Esophagus muscularis mucosa (tissue), 4 donors: ENCODE measurements around the gene ADGRV1. TPM values are rescaled to one million over a fixed set of nuclear protein-coding genes. Genes with fewer than 3 reads are reported as not detected.

Experiments
- DNase-seq: peaks from one replicate; pipeline ENCODE4 v3.0.0-alpha.2; 2017; ENCODE audit errors: extremely low spot score
- H3K27ac ChIP-seq, 4 donors: fragments of 200-600 bp; sonication (generic); replicated peaks in 1 of 4; 1 replicate in 3 of 4; 2 replicates in 1 of 4; pipeline ENCODE4 v1.5.1; 2016 to 2019; ENCODE audit warnings: mild to moderate bottlenecking in 1 of 4
- H3K27me3 ChIP-seq, 4 donors: fragments of 200-600 bp; sonication (generic); one replicate each; pipeline versions ENCODE4 v1.5.1 to v1.6.0; 2016 to 2019
- H3K36me3 ChIP-seq, 4 donors: fragments of 200-600 bp; sonication (generic); one replicate each; pipeline ENCODE4 v1.5.1; 2016 to 2019
- H3K4me1 ChIP-seq, 4 donors: fragments of 200-600 bp; sonication (generic); one replicate each; pipeline ENCODE4 v1.5.1; 2016 to 2019
- H3K4me3 ChIP-seq, 4 donors: fragments of 200-600 bp; sonication (generic); 1 replicate in 2 of 4; 2 replicates in 2 of 4; pipeline ENCODE4 v1.5.1; 2016 to 2019; ENCODE audit warnings: mild to moderate bottlenecking in 4 of 4, moderate library complexity in 1 of 4
- H3K9me3 ChIP-seq, 4 donors: fragments of 200-600 bp; sonication (generic); 1 replicate in 3 of 4; 2 replicates in 1 of 4; pipeline ENCODE4 v1.5.1; 2016 to 2019
- CTCF ChIP-seq, 3 experiments: fragments of 200-600 bp in 2 of 3; fragments of 450-650 bp in 1 of 3; sonication (generic) in 2 of 3; IDR thresholded peaks; one replicate each; pipeline ENCODE4 v1.5.1; 2017 to 2019; ENCODE audit warnings: antibody characterized with exemption in 3 of 3, mild to moderate bottlenecking in 2 of 3, moderate library complexity in 1 of 3
- EP300 ChIP-seq: sonication (generic); formaldehyde crosslinking; IDR thresholded peaks from one replicate; pipeline ENCODE4 v1.6.1; 2017; ENCODE audit warnings: antibody characterized with exemption
- POLR2A ChIP-seq: fragments of 450-650 bp; IDR thresholded peaks from one replicate; pipeline ENCODE4 v1.6.1; 2017; ENCODE audit warnings: antibody characterized with exemption, moderate library complexity, mild to moderate bottlenecking, low read depth
- POLR2AphosphoS5 ChIP-seq, 2 donors: sonication (generic); formaldehyde crosslinking; IDR thresholded peaks; one replicate each; pipeline ENCODE4 v1.6.1; 2017; ENCODE audit warnings: antibody characterized with exemption in 2 of 2
- WGBS: methylation state at CpG from one replicate; pipeline ENCODE4 v1.1.5; 2018; 5-methylcytosine and 5-hydroxymethylcytosine counted together
- intact Hi-C: fragments of 100-400 bp; cut with DNase I; formaldehyde crosslinking; loops from one replicate; pipeline ENCODE4 v1.15.1; 2023
- total RNA-seq, 4 donors: library from RNA; depleted of rRNA; stranded (reverse); fragments of >200 nt; gene quantifications; one replicate each; pipeline versions ENCODE4 v1.1.0 to v1.2.1, GENCODE V29; 2016

The ADGRV1 gene
- total RNA-seq, 4 donors from 2014 or later: 0.42 to 1.4 (median 0.54) TPM

GRCh38 chr5:90949469-90950358 lies 391.1 kb downstream of the ADGRV1 start:
- no peaks in the 10 kb centered on the region for H3K9me3 ChIP-seq
- no peak overlapping the region for H3K27ac ChIP-seq
- no peak overlapping the region for H3K4me3 ChIP-seq
- intact Hi-C loops: no loop called here
- DNase-seq: no peak
- H3K36me3 ChIP-seq: no peaks in the 10 kb centered on the region
- H3K27me3 ChIP-seq: no peaks in the 10 kb centered on the region
- peaks cover 0 to 6% (median 0%) of the 10 kb centered on the region in 4 donors for H3K4me1 ChIP-seq
- no peak for TF ChIP-seq POLR2A
- TF ChIP-seq CTCF (IDR thresholded peaks at IDR 0.05): no peak
- no peak for TF ChIP-seq POLR2AphosphoS5 (IDR thresholded peaks at IDR 0.05)
- TF ChIP-seq EP300: no peak
- 97% methylated on average over 2 of the region's 2 CpGs for WGBS

- DNase-seq: no peak
- H3K27ac ChIP-seq: no peak overlapping the region
- no peaks in the 10 kb centered on the region for H3K9me3 ChIP-seq
- TF ChIP-seq POLR2AphosphoS5 (IDR thresholded peaks at IDR 0.05): no peak
- intact Hi-C loops: no loop called here
- H3K27me3 ChIP-seq: no peaks in the 10 kb centered on the region
- H3K4me3 ChIP-seq: no peak overlapping the region
- peaks cover 0 to 9% (median 2%) of the 10 kb centered on the region in 4 donors for H3K4me1 ChIP-seq
- 77% methylated on average over 6 of the region's 6 CpGs for WGBS
- no peaks in the 10 kb centered on the region for H3K36me3 ChIP-seq
These were observed 396.5 kb downstream of the ADGRV1 start for GRCh38 chr5:90955001-90955635.

- Histone ChIP-seq H3K4me3 (no peak overlapping the region), H3K27me3 (no peaks in the 10 kb centered on the region), H3K36me3 (no peaks in the 10 kb centered on the region), H3K4me1 (peaks cover 0 to 9% (median 2%) of the 10 kb centered on the region in 4 donors), H3K9me3 (no peaks in the 10 kb centered on the region), H3K27ac (no peak overlapping the region)
- WGBS: 66% methylated on average over 4 of the region's 4 CpGs
- DNase-seq: no peak
- intact Hi-C loops: no loop called here
- no peak for TF ChIP-seq EP300
- TF ChIP-seq POLR2AphosphoS5 (IDR thresholded peaks at IDR 0.05): no peak
- TF ChIP-seq POLR2A: no peak
- no peak for TF ChIP-seq CTCF (IDR thresholded peaks at IDR 0.05)
These were observed 398.0 kb downstream of the ADGRV1 start for GRCh38 chr5:90956511-90957097.

GRCh38 chr5:90957906-90958305 lies 399.3 kb downstream of the ADGRV1 start:
- Histone ChIP-seq H3K36me3 (no peaks in the 10 kb centered on the region), H3K27me3 (no peaks in the 10 kb centered on the region), H3K4me1 (peaks cover 0 to 11% (median 4%) of the 10 kb centered on the region in 4 donors), H3K4me3 (no peak overlapping the region), H3K9me3 (no peaks in the 10 kb centered on the region), H3K27ac (no peak overlapping the region)
- no peak for TF ChIP-seq POLR2AphosphoS5 (IDR thresholded peaks at IDR 0.05)
- no peak for TF ChIP-seq EP300
- TF ChIP-seq CTCF (IDR thresholded peaks at IDR 0.05): no peak
- TF ChIP-seq POLR2A: no peak
- DNase-seq: no peak
- intact Hi-C loops: no loop called here

- Histone ChIP-seq H3K4me3 (no peak overlapping the region), H3K27me3 (no peaks in the 10 kb centered on the region), H3K4me1 (peaks cover 0 to 11% (median 4%) of the 10 kb centered on the region in 4 donors), H3K27ac (no peak overlapping the region), H3K9me3 (no peaks in the 10 kb centered on the region), H3K36me3 (no peaks in the 10 kb centered on the region)
- TF ChIP-seq CTCF (IDR thresholded peaks at IDR 0.05) (no peak), POLR2AphosphoS5 (IDR thresholded peaks at IDR 0.05) (no peak), POLR2A (no peak), EP300 (no peak)
- no peak for DNase-seq
- intact Hi-C loops: no loop called here
These were observed 400.7 kb downstream of the ADGRV1 start for GRCh38 chr5:90959262-90959661.
